Measurements from ENCODE around the gene ZBTB38.

Gene ZBTB38

DNA sequence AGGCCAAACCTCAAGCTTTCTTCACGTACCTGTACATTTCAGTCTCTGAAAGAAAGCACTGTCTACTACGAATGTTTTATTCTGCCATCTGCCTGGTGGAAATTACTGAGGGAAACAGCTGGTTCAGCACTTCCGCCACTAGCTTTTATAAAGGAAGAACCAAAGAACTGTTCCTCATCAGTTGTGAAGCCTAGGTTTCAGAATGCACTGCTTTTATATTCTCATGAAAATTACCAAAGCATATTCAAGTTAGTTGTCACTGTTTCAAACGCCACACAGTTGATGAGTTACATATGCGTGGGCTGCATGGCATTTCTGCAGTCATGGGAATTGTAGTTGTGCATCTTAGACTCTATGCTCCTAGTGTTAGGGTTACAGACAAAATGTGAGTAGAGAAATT is 21.5 kb upstream of the ZBTB38 start:
- H3K4me1 ChIP-seq (ENCODE audit: insufficient read depth, low read length) = peaks cover 10% of the 10 kb centered on the region
- H3K9ac ChIP-seq (ENCODE audit: low read depth, low read length) = no peak overlapping the region
- H3K9me3 ChIP-seq (ENCODE audit: control insufficient read depth, insufficient read depth, low read length) = no peaks in the 10 kb centered on the region
- no peaks in the 10 kb centered on the region for H3K36me3 ChIP-seq (ENCODE audit: insufficient read depth, low read length)

DNA sequence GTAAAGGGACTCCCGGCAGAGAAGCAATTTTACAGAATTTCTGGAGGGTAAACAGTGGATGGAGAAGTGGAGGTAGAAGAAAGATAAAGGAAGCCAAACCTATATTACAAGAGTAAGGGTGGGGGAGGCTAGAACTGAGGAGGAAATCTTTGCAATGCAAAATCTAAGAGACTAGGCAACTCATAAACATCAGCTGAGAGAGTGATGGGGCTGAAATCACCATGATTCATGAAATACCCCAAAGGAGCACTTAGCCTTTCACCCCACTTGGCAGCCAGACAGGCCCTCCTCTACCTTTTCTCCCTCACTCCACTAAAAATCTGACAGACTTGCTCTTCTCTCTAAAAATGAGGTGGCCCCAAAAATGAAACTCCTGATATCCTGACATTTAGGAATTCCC is 19.5 kb upstream of the ZBTB38 start:
- H3K4me1 ChIP-seq (ENCODE audit: insufficient read depth, low read length) = peaks cover 10% of the 10 kb centered on the region
- H3K36me3 ChIP-seq (ENCODE audit: insufficient read depth, low read length) = no peaks in the 10 kb centered on the region
- no peak overlapping the region for H3K9ac ChIP-seq (ENCODE audit: low read depth, low read length)
- H3K9me3 ChIP-seq (ENCODE audit: control insufficient read depth, insufficient read depth, low read length) = no peaks in the 10 kb centered on the region

DNA sequence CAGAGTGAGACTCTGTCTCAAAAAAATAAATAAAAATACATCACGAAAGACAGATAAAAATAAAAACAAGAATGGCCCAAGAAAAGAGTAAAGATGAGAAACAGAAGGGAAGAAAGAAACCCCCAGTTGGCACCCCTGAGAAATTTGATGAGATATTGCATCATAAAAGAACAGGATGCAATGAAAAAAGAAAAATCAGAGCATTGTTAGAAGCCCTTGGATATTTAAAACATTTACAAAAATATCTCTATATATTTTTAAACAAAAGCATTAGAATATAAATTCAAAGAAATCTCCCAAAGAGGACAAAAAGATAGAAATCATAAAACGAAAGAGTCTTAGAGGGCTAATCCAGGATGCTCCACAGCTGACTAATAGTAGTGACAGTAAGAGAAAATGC is 18.6 kb upstream of the ZBTB38 start:
- H3K4me1 ChIP-seq (ENCODE audit: insufficient read depth, low read length) = peaks cover 10% of the 10 kb centered on the region
- H3K9ac ChIP-seq (ENCODE audit: low read depth, low read length) = no peak overlapping the region
- H3K36me3 ChIP-seq (ENCODE audit: insufficient read depth, low read length) = no peaks in the 10 kb centered on the region
- H3K9me3 ChIP-seq (ENCODE audit: control insufficient read depth, insufficient read depth, low read length) = no peaks in the 10 kb centered on the region

DNA sequence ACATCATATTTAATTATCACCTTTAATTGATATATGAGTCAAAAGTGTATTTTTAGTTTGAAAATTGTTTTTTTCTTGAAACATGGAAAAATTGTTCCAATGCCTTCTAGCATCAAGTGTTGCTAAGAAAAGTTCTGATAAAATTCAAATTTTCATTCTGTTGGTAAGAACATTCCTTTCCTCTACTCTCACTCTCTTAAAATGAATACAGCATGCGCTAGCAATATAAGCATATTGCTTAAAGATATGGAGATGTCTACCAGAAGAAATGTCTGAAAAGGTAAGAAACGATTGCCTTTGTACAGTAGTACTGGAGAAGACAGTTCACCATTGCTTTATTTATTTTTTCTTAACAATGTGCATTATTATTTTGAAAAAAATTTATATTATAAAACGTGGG is 17.6 kb upstream of the ZBTB38 start:
- Histone ChIP-seq H3K4me1 (ENCODE audit: insufficient read depth, low read length) (peaks cover 10% of the 10 kb centered on the region), H3K9ac (ENCODE audit: low read depth, low read length) (no peak overlapping the region), H3K36me3 (ENCODE audit: insufficient read depth, low read length) (no peaks in the 10 kb centered on the region), H3K9me3 (ENCODE audit: control insufficient read depth, insufficient read depth, low read length) (no peaks in the 10 kb centered on the region)

DNA sequence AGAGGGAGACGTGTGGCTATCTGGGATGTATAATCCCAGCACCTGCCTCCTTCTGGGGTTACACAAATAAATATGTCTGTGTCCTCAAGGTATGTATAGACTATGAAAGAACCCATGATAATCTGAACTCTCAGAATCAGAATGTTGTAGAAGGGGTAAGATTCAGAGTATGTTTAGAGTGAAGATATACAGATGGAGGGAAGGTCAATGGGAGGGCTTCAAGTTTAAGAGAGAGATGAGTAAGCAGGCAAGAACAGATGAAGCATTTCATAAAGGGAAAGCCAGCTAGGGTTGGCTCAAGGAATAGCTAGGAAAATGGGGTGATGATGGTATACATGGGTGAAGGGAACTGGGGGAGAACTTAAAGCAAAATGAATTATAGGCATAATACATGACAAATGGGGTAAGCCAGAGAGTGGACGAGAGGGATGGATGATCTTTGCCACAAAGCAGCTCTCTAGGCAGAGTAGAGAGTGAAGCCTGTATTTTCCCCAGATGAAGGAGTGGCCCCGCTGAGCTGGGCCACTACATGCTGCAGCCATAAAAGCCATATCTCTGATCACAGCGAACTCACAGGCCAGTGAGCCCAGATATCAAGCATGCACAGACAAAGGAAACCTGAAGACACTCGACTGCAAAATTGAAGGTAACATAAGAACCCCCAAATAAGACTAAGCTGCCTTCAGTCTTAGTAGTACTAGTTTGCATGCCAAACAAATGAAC is 15.9 kb upstream of the ZBTB38 start:
- Histone ChIP-seq H3K9me3 (ENCODE audit: control insufficient read depth, insufficient read depth, low read length) (no peaks in the 10 kb centered on the region), H3K4me1 (ENCODE audit: insufficient read depth, low read length) (peaks cover 10% of the 10 kb centered on the region; the same call in 1 of the 2 replicates), H3K36me3 (ENCODE audit: insufficient read depth, low read length) (no peaks in the 10 kb centered on the region), H3K9ac (ENCODE audit: low read depth, low read length) (no peak overlapping the region)

DNA sequence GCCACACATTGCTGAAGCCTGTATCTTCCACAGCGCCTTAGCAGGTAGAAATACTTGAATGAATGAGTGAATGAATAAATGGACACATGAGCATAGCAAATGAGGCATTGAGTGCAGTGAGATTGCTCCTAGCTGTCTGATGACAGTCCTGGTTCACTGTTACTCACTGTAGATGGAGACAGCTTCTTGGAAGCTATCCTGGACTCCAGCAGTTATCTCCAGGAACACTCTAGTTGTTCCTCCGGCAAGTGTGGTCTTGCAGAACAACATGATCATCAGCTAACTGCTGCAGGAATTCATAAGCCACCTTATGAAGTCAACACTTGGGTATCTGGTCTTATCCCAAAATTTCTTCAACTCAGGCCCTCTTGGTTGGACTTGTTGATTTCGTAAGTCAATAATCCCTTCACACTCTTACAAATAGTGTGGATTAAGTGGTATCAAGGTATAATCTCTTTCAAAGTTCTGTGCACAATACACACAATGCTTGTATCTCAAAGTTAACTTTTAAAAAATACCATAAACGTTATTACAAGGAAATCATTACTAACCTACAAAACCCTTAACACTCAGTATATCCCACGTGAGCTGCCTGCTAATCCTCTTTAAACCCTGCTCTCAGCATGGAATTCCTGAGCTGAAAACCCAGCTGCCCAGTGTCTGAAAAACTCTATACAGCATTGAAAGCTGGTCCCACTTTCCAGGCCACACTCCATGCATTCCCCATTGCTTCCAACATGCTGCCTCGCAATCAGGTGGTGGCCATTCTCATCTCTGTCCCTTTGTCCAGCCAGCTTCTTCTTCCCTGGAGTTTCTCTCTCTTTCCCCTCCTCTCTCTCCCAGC is 14.4 kb upstream of the ZBTB38 start:
- H3K4me1 ChIP-seq (ENCODE audit: insufficient read depth, low read length) = peaks cover 3% of the 10 kb centered on the region; the same call in 1 of the 2 replicates
- no peaks in the 10 kb centered on the region for H3K36me3 ChIP-seq (ENCODE audit: insufficient read depth, low read length)
- H3K9me3 ChIP-seq (ENCODE audit: control insufficient read depth, insufficient read depth, low read length) = no peaks in the 10 kb centered on the region
- H3K9ac ChIP-seq (ENCODE audit: low read depth, low read length) = no peak overlapping the region

DNA sequence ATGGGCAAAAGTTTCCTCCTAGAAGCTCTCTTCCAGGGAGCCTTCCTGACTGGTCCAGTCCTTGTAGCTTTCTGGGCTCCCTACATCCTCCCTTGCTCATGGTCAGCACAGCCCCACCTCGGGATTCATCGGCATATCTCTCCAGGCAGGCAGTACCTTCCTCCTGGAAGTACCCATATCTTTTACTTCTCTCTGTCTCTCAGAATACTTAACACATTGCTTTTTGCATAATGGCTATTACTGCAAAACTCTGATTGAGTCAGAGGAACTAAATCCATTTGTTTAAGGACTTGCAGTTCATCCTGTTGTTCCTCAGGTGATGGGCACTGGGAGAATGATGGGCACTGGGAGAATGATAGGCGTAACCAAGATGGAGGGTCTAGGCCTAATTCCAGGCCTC is 13.8 kb upstream of the ZBTB38 start:
- no peak overlapping the region for H3K9ac ChIP-seq (ENCODE audit: low read depth, low read length)
- no peaks in the 10 kb centered on the region for H3K9me3 ChIP-seq (ENCODE audit: control insufficient read depth, insufficient read depth, low read length)
- H3K4me1 ChIP-seq (ENCODE audit: insufficient read depth, low read length) = no peaks in the 10 kb centered on the region
- no peaks in the 10 kb centered on the region for H3K36me3 ChIP-seq (ENCODE audit: insufficient read depth, low read length)

DNA sequence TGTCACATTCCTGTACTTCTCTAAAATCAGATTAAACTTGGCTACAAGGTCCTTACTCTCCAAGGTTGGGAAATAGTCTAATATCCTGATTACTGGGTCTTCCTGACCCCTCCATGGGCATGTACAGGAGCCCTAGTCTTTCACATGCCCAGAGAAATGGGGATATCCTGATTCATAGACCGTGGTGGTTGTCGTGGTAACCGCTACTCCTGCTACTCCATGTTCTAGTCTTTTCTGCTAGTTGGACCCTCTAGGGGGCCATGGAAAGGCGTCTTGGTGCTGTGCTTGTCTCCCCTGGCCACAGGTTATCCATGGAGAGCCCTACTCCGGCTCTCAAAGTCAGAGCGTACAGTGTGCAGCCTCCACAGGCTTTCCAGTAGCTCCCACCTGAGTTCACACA is 13.1 kb upstream of the ZBTB38 start:
- no peaks in the 10 kb centered on the region for H3K9me3 ChIP-seq (ENCODE audit: control insufficient read depth, insufficient read depth, low read length)
- no peaks in the 10 kb centered on the region for H3K36me3 ChIP-seq (ENCODE audit: insufficient read depth, low read length)
- no peak overlapping the region for H3K9ac ChIP-seq (ENCODE audit: low read depth, low read length)
- H3K4me1 ChIP-seq (ENCODE audit: insufficient read depth, low read length) = no peaks in the 10 kb centered on the region

DNA sequence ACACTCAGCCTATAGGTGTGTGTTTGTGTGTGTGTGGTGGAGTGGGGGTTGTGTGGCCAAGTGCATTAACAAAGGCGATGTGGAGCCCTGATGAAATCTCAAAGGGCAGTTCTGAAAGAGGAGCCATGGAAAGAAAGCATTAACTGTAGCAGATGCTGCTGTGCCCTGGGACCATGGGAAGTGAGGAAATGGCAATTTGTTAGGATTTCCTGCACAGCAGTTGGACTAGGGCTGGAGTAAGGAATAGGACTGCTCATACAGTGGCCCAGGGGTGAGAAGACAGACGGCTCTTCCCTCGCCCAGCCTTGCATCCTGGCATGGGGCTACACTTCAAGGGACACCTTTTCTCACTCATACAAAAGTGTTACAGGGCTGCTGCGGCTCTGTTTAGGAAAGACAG is 12.3 kb upstream of the ZBTB38 start:
- Histone ChIP-seq H3K36me3 (ENCODE audit: insufficient read depth, low read length) (no peaks in the 10 kb centered on the region), H3K9ac (ENCODE audit: low read depth, low read length) (no peak overlapping the region), H3K9me3 (ENCODE audit: control insufficient read depth, insufficient read depth, low read length) (no peaks in the 10 kb centered on the region), H3K4me1 (ENCODE audit: insufficient read depth, low read length) (no peaks in the 10 kb centered on the region; the same call in 1 of the 2 replicates)

DNA sequence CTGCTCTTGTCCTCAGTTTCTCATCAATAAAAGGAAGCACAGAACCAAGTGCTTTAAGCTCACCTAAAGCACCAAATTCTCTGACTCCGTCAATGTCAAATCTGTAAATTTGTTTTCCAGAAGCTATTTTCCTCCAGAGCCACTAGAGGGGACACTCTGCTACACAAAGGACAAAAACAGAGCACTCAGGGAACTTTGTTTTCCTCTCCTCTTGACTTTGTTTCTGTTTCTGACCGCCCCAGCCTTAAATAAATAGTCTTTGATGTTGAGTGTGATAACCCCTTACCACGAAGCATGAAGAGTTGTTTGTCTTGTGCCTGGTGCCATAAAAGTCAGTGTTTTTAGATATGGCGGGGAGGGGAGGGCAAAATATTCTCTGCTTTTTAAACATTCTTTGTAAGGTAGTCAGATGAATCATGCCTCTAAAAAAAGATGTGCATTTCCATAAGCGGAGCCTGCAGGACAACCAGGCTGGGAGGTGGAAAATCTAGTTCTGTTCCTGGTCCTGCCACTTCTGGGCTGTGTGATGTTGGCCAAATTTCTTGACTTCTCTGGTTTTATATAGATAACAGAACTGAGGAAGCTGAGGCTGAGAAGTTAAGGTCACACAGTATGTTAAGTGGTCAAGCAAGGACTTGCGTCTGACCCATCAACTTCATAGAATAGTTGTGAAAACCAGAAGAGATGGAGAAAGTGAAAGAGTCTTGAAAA is 7.3 kb upstream of the ZBTB38 start:
- Histone ChIP-seq H3K9ac (ENCODE audit: low read depth, low read length) (no peak overlapping the region), H3K9me3 (ENCODE audit: control insufficient read depth, insufficient read depth, low read length) (no peaks in the 10 kb centered on the region), H3K36me3 (ENCODE audit: insufficient read depth, low read length) (no peaks in the 10 kb centered on the region), H3K4me1 (ENCODE audit: insufficient read depth, low read length) (peaks cover 4% of the 10 kb centered on the region)

DNA sequence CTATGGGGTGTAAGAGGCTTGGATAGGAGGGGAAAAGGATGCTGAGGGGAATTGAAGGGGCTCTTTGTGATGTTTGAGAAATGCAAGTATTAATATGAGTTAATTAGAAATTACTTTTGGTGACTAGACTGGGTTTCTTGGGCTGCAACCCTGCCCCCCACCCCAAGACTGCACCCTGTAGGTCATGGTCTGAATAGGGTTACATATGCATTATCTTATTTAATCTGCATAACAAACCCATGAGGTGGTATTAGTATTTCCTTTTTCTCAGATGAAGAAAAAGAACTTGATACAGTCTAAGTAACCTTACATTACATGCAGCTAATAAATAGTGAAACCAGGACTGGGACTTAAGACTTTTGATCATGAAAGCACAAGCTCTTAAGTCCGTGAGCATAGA is 5.6 kb upstream of the ZBTB38 start:
- no peaks in the 10 kb centered on the region for H3K36me3 ChIP-seq (ENCODE audit: insufficient read depth, low read length)
- peaks cover 21% of the 10 kb centered on the region for H3K4me1 ChIP-seq (ENCODE audit: insufficient read depth, low read length)
- no peaks in the 10 kb centered on the region for H3K9me3 ChIP-seq (ENCODE audit: control insufficient read depth, insufficient read depth, low read length)
- H3K9ac ChIP-seq (ENCODE audit: low read depth, low read length) = no peak overlapping the region

DNA sequence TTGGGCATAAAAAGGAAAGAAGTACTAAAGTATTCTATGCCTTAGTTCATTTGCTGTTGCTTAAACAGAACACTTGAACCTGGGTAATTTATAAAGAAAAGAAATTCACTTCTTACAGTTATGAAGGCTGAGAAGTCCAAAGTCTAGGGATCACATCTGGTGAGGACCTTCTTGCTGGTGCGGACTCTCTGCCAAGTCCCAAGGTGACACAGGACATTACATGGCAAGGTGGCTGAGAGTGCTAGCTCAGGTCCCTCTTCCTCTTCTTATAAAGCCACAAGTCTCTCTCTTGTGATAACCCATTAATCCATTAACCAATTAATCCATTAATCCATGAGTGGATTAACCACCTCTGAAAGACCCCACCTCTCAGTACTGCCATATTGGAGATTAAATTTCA is 3.1 kb upstream of the ZBTB38 start:
- H3K9me3 ChIP-seq (ENCODE audit: control insufficient read depth, insufficient read depth, low read length) = no peaks in the 10 kb centered on the region
- H3K4me1 ChIP-seq (ENCODE audit: insufficient read depth, low read length) = peaks cover 37% of the 10 kb centered on the region
- H3K9ac ChIP-seq (ENCODE audit: low read depth, low read length) = no peak overlapping the region
- H3K36me3 ChIP-seq (ENCODE audit: insufficient read depth, low read length) = no peaks in the 10 kb centered on the region

DNA sequence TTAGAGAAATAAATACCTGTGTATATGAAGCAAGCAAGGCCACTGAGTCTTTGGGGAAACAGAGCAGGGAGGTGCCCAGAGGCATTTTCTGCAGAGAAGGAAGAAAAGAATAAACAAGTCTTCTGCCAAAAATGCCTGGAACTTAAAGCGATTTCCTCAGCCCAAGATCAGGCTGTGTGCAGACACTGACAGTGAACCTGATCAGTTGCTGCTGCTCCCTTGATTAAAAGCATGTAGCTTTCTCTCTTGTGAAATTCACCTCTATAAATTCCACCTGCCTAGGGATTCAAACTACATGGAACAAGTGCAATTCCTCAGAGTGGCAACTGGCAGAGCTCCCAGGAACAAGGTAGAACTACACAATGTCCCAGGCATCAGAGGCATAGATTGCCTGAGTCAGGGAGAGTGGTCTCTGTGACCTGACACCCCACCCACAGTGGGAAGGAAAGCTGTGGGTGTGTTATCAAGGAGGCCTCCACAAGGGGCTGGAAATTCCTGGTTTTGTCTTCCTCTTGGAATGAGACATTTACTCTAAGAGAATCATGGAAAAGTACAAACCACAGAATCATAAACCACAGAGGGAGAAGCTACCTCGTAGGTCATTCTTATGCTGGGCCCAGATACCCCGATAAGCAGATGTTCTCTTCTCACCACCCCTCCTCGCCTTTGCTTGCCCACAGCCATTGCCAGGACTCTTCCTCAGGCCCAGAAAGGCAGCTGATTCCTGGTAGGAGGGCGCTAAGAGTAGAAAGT is 1.8 kb upstream of the ZBTB38 start:
- Histone ChIP-seq H3K9ac (ENCODE audit: low read depth, low read length) (no peak overlapping the region), H3K4me1 (ENCODE audit: insufficient read depth, low read length) (peaks cover 37% of the 10 kb centered on the region), H3K36me3 (ENCODE audit: insufficient read depth, low read length) (no peaks in the 10 kb centered on the region), H3K9me3 (ENCODE audit: control insufficient read depth, insufficient read depth, low read length) (no peaks in the 10 kb centered on the region)

DNA sequence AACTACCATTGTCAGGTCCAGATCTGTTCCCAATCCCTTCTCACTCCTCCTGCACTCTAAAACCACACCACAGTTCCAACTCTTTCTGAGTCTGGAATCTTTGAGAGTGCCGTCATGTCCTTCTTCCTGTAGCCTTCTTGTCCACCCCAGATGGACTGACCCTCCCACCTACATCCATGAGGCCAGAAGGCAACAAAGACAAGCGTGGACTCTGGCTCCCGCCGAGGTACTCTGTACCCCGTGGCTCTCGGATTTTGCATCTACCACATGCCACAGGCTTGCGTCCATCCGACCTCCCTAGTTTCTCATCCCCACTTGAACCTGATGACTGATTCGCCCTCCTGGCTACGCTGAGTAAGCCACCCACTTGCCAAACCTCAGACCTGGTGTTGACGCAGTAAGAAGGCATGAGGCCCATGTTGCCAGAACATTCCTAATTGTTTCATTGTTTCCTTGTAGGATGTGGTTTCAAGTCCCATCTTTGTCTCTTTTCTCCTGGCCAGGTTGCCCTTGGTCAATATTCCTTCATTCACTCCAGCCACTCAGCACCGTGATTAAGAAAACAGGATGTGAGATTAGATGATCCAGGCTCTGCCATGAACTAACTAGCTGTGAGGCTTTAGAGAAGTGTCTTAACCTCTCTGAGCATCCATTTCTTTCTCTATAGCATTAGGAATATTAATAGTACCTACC is 1.1 kb upstream of the ZBTB38 start:
- peaks cover 37% of the 10 kb centered on the region for H3K4me1 ChIP-seq (ENCODE audit: insufficient read depth, low read length)

More for the DNA sequence above, 1.1 kb upstream of the ZBTB38 start:
- no peak overlapping the region for H3K9ac ChIP-seq (ENCODE audit: low read depth, low read length)
- no peaks in the 10 kb centered on the region for H3K36me3 ChIP-seq (ENCODE audit: insufficient read depth, low read length)
- no peaks in the 10 kb centered on the region for H3K9me3 ChIP-seq (ENCODE audit: control insufficient read depth, insufficient read depth, low read length)

Measured in ES-I3 (cell line).